HepG2 (cell line): Measurements from ENCODE around the gene OASL. TPM values are rescaled to one million over a fixed set of nuclear protein-coding genes. Genes with fewer than 3 reads are reported as not detected.

Experiments used
- ATAC-seq: fragments of 200-7000 bp; cut with Tn5 transposase; 3 replicates; pipeline ENCODE4 v1.9.1; 2020; ENCODE audit warnings: mild to moderate bottlenecking, moderate library complexity
- BruUV-seq: library from RNA; stranded (reverse); fragments of 400-500 nt; replicated peaks from 2 replicates; lab custom pipeline; 2021; lab: Mats Ljungman, UMichigan
- CTCF ChIA-PET: fragments of 300-600 bp; formaldehyde crosslinking; extraction: SDS; loops from one replicate; lab custom pipeline; 2021; ENCODE audit warnings: low total read pairs, inconsistent platforms, low intra/inter-chr PET ratio; lab: Yijun Ruan, JAX
- POLR2A ChIA-PET: fragments of 350-600 bp; sonication (Branson Sonifier 250); formaldehyde crosslinking; loops from one replicate; lab custom pipeline; 2020; ENCODE audit warnings: antibody characterized with exemption, inconsistent platforms; lab: Yijun Ruan, JAX
- DNase-seq: peaks from one replicate; pipeline ENCODE4 v3.0.0-alpha.2; 2015; ENCODE audit warnings: low spot score
- FAIRE-seq: peaks from 3 replicates; lab custom pipeline; 2011; peaks lifted over from hg19 to GRCh38; lab: Jason Lieb, UNC
- H2AFZ ChIP-seq: one replicate; pipeline ENCODE4 v1.6.1; 2011; ENCODE audit warnings: low read length, inconsistent platforms
- H3K27ac ChIP-seq: fragments of 300-600 bp; 3 replicates; pipeline ENCODE4 v1.8.0; 2011; ENCODE audit warnings: mixed run types, mild to moderate bottlenecking, mixed read lengths, low read length, inconsistent platforms; ENCODE audit not compliant: insufficient read depth; ENCODE audit errors: extremely low read length
- H3K27me3 ChIP-seq, 2 experiments: fragments of 200-600 bp in 1 of 2; 2 replicates in 1 of 2; 3 replicates in 1 of 2; pipeline versions ENCODE4 v1.6.0 to v1.8.0; 2011; ENCODE audit warnings: low read length in 2 of 2, mild to moderate bottlenecking in 2 of 2, moderate library complexity in 2 of 2, inconsistent platforms in 1 of 2; ENCODE audit not compliant: insufficient read depth in 2 of 2, control insufficient read depth in 1 of 2
- H3K36me3 ChIP-seq, 2 experiments: fragments of 200-600 bp in 1 of 2; replicated peaks in 1 of 2; 2 replicates in 1 of 2; 3 replicates in 1 of 2; pipeline versions ENCODE4 v1.5.1 to v1.8.0; 2011; ENCODE audit warnings: low read length in 2 of 2, inconsistent platforms in 1 of 2; ENCODE audit not compliant: insufficient read depth in 2 of 2, control insufficient read depth in 1 of 2
- H3K4me1 ChIP-seq: 2 replicates; pipeline ENCODE4 v1.5.1; 2012; ENCODE audit warnings: low read length, inconsistent platforms; ENCODE audit not compliant: insufficient read depth
- H3K4me2 ChIP-seq: 2 replicates; pipeline ENCODE4 v1.6.0; 2011; ENCODE audit warnings: low read depth, low read length, inconsistent platforms
- H3K4me3 ChIP-seq, 3 experiments: fragments of 200-600 bp in 1 of 3; sonication (generic), shearing (Covaris generic) in 1 of 3; replicated peaks in 1 of 3; 2 replicates each; pipeline ENCODE4 v1.5.1; 2011 to 2016; ENCODE audit warnings: low read length in 3 of 3, inconsistent platforms in 2 of 3, low read depth in 2 of 3, mild to moderate bottlenecking in 2 of 3, control low read depth in 1 of 3, mixed read lengths in 1 of 3; ENCODE audit not compliant: insufficient read depth in 1 of 3
- H3K79me2 ChIP-seq: one replicate; pipeline ENCODE4 v1.6.1; 2011; ENCODE audit warnings: low read length, inconsistent platforms; ENCODE audit not compliant: insufficient read depth
- H3K9ac ChIP-seq: 2 replicates; pipeline ENCODE4 v1.6.0; 2011; ENCODE audit warnings: mild to moderate bottlenecking, low read depth, low read length, inconsistent platforms; ENCODE audit not compliant: insufficient read depth
- H3K9me3 ChIP-seq: 2 replicates; pipeline ENCODE4 v1.5.1; 2012; ENCODE audit warnings: mild to moderate bottlenecking, low read length
- H4K20me1 ChIP-seq: 2 replicates; pipeline ENCODE4 v1.6.0; 2011; ENCODE audit warnings: inconsistent platforms, mild to moderate bottlenecking, low read length, moderate library complexity; ENCODE audit not compliant: insufficient read depth
- CCAR2 ChIP-seq: fragments of 200-400 bp; formaldehyde crosslinking; optimal IDR thresholded peaks from 2 replicates; pipeline ENCODE3; 2018; ENCODE audit warnings: low read depth, mild to moderate bottlenecking, low read length, moderate library complexity
- ELF3 ChIP-seq: IDR thresholded peaks from 2 replicates; pipeline ENCODE4 v1.6.1; 2016; ENCODE audit warnings: missing genetic modification reagents, missing compliant biosample characterization
- GTF3A ChIP-seq: sonication (generic); formaldehyde crosslinking; conservative IDR thresholded peaks from 2 replicates; pipeline ENCODE4 v1.4.0; 2020; ENCODE audit warnings: mild to moderate bottlenecking, missing genetic modification reagents
- HCFC1 ChIP-seq: fragments of 150-350 bp; IDR thresholded peaks from 2 replicates; pipeline ENCODE4 v1.6.1; 2014; ENCODE audit warnings: low read depth, low read length
- NCOA5 ChIP-seq: sonication (generic); formaldehyde crosslinking; IDR thresholded peaks from 2 replicates; pipeline ENCODE4 v1.4.0; 2020; ENCODE audit warnings: missing genetic modification reagents
- PREB ChIP-seq: sonication (generic); formaldehyde crosslinking; IDR thresholded peaks from 2 replicates; pipeline ENCODE4 v1.4.0; 2020; ENCODE audit warnings: missing genetic modification reagents
- SUZ12 ChIP-seq: fragments of 150-350 bp; IDR thresholded peaks from 2 replicates; pipeline ENCODE4 v1.6.1; 2014; ENCODE audit warnings: low read depth, low read length
- THAP11 ChIP-seq: IDR thresholded peaks from 2 replicates; pipeline ENCODE4 v1.6.1; 2016; ENCODE audit warnings: missing biosample characterization, missing genetic modification reagents
- ZNF143 ChIP-seq: sonication (generic); formaldehyde crosslinking; IDR thresholded peaks from 2 replicates; pipeline ENCODE4 v1.4.0; 2020; ENCODE audit warnings: missing genetic modification reagents
- ZNF329 ChIP-seq: sonication (generic); formaldehyde crosslinking; IDR thresholded peaks from 2 replicates; pipeline ENCODE4 v1.9.0; 2021; ENCODE audit warnings: low read depth, mild to moderate bottlenecking, missing genetic modification reagents
- ZNF605 ChIP-seq: sonication (generic); formaldehyde crosslinking; IDR thresholded peaks from 2 replicates; pipeline ENCODE4 v1.8.0; 2022; ENCODE audit warnings: mild to moderate bottlenecking, missing genetic modification reagents
- ZNF691 ChIP-seq: sonication (generic); formaldehyde crosslinking; IDR thresholded peaks from 2 replicates; pipeline ENCODE4 v1.4.0; 2020; ENCODE audit warnings: missing genetic modification reagents, low read depth, mild to moderate bottlenecking, borderline replicate concordance
- ZNF776 ChIP-seq: sonication (generic); formaldehyde crosslinking; IDR thresholded peaks from 2 replicates; pipeline ENCODE4 v1.4.0; 2020; ENCODE audit warnings: mild to moderate bottlenecking, missing genetic modification reagents
- ZNF792 ChIP-seq: IDR thresholded peaks from 2 replicates; pipeline ENCODE4 v1.6.1; 2016
- WGBS: methylation state at CpG from one replicate; pipeline ENCODE4 v1.1.6; 2017; ENCODE audit warnings: low lambda C conversion rate; 5-methylcytosine and 5-hydroxymethylcytosine counted together
- in situ Hi-C: cut with HindIII; loops from 2 replicates; pipeline ENCODE4 v1.10.0; 2017; ENCODE audit warnings: low pct_unique_long_range_greater_than_20kb; ENCODE audit not compliant: extremely low pct_ligation_motif_present
- intact Hi-C: fragments of 100-400 bp; cut with micrococcal nuclease; formaldehyde crosslinking; loops from one replicate; pipeline ENCODE4 v1.10.0; 2022; ENCODE audit not compliant: unreplicated experiment
- polyA plus RNA-seq, 8 experiments: library from polyadenylated mRNA; depleted of rRNA in 3 of 8; stranded (reverse) in 7 of 8; unstranded in 1 of 8; fragments of >200 nt; fragmentation: Illumina TruSeq in 4 of 8; extraction: Trizol in 4 of 8; gene quantifications; 2 replicates each; pipeline versions ENCODE4 v1.2.1 to v1.2.3, GENCODE V29; 2011 to 2016; ENCODE audit warnings: low read depth in 4 of 8, missing spikeins in 1 of 8, mixed read lengths in 1 of 8; ENCODE audit not compliant: insufficient read depth in 1 of 8
- total RNA-seq, 5 experiments: library from RNA; depleted of rRNA; stranded (reverse); fragments of >200 nt; fragmentation: Illumina TruSeq; extraction: Trizol; gene quantifications; 2 replicates each; pipeline ENCODE4 v1.2.3, GENCODE V29; 2016; ENCODE audit warnings: low read depth in 1 of 5

Gene OASL
- total and polyA plus RNA-seq, 2 of the 13 experiments (the other 11 are each of a cell fraction or from before 2014, with no cell fraction given): 0.11 to 0.22 TPM

- in situ Hi-C loops: no loop called here
- H3K9ac ChIP-seq: no peak overlapping the region
Measured at GRCh38 chr12:121053706-121054105, 14.7 kb upstream of the OASL start.

GRCh38 chr12:121050725-121051124 lies 11.7 kb upstream of the OASL start:
- no peak for DNase-seq
- no peak for FAIRE-seq
- no TSS peak for BruUV-seq
- Histone ChIP-seq H3K27ac (no peak overlapping the region), H3K9me3 (no peaks in the 10 kb centered on the region), H3K79me2 (no peaks in the 10 kb centered on the region), H3K4me1 (0 out of 2 replicates have a peak, but pooled peaks cover 7% of the 10 kb centered on the region), H3K9ac (no peak overlapping the region), H4K20me1 (no peaks in the 10 kb centered on the region), H3K4me2 (no peak overlapping the region), H3K36me3 (no peaks in the 10 kb centered on the region), H3K27me3 (peaks cover 0 to 10% of the 10 kb centered on the region in 2 experiments; a peak in 1 of 5 replicates), H2AFZ (no peak overlapping the region), H3K4me3 (no peak overlapping the region)
- 0% methylated on average over 2 of the region's 2 CpGs for WGBS
- TF ChIP-seq THAP11 (CRISPR knock-in tag) (peak; percentile 93), ZNF691 (CRISPR knock-in tag) (no peak), HCFC1 (peak; percentile 26; the same call in 1 of the 2 replicates), ZNF776 (no peak), PREB (no peak), ZNF143 (peak; percentile 77), ELF3 (no peak), SUZ12 (no peak), ZNF329 (CRISPR knock-in tag) (no peak)
- intact Hi-C loops: no loop called here
- in situ Hi-C loops: no loop called here
- ChIA-PET POLR2A (no interaction called here), CTCF (no interaction called here)
- no peak for ATAC-seq

More at GRCh38 chr12:121053706-121054105, 14.7 kb upstream of the OASL start:
- no TSS peak for BruUV-seq
- H2AFZ ChIP-seq: no peak overlapping the region
- H3K36me3 ChIP-seq: no peaks in the 10 kb centered on the region
- H3K4me3 ChIP-seq: no peak overlapping the region
- peaks cover 0 to 10% of the 10 kb centered on the region in 2 experiments; a peak in 1 of 5 replicates for H3K27me3 ChIP-seq
- H4K20me1 ChIP-seq: no peaks in the 10 kb centered on the region
- intact Hi-C loops: no loop called here
- H3K79me2 ChIP-seq: no peaks in the 10 kb centered on the region
- POLR2A ChIA-PET: no interaction called here
- CTCF ChIA-PET: no interaction called here
- no peak for FAIRE-seq
- no peak for DNase-seq
- H3K27ac ChIP-seq: no peak overlapping the region
- H3K4me1 ChIP-seq: peaks cover 16% of the 10 kb centered on the region
- TF ChIP-seq PREB (no peak), CCAR2 (no peak), NCOA5 (CRISPR knock-in tag) (no peak), ZNF605 (CRISPR knock-in tag) (no peak), GTF3A (CRISPR knock-in tag) (no peak), ZNF792 (CRISPR knock-in tag) (no peak)
- no peaks in the 10 kb centered on the region for H3K9me3 ChIP-seq
- no peak overlapping the region for H3K4me2 ChIP-seq
- no peak for ATAC-seq
- whole genome bisulfite sequencing: 47% methylated on average over 11 of the region's 11 CpGs
